Measurements from ENCODE around the gene PLPP2. TPM values are rescaled to one million over a fixed set of nuclear protein-coding genes. Genes with fewer than 3 reads are reported as not detected.

PLPP2 gene
- total RNA-seq, 2 donors from 2014 or later: 85.2 to 109 TPM

Other genes with a start within 250 kb of the PLPP2 start
- not detected for gene OR4F17, start 184.3 kb downstream of the PLPP2 start, total RNA-seq
- 10 to 100 TPM; 14.6 to 15.7 TPM for gene MIER2, start 53.4 kb upstream of the PLPP2 start, total RNA-seq
- gene C2CD4C, start 117.7 kb upstream of the PLPP2 start, total RNA-seq: under 1 TPM; 0.59 to 0.85 TPM
- 1 to 10 TPM; 4.7 to 9.4 TPM for gene SHC2, start 169.6 kb upstream of the PLPP2 start, total RNA-seq
- 1 to 10 TPM; 3.1 to 5.9 TPM for gene MADCAM1, start 205.1 kb upstream of the PLPP2 start, total RNA-seq
- gene TPGS1, start 216.1 kb upstream of the PLPP2 start, total RNA-seq: 10 to 100 TPM; 17.4 to 19.9 TPM
- gene CDC34, start 240.4 kb upstream of the PLPP2 start, total RNA-seq: 10 to 100 TPM; 62.4 to 67.6 TPM